ENCODE measurements around the gene COL4A2. TPM values are rescaled to one million over a fixed set of nuclear protein-coding genes. Genes with fewer than 3 reads are reported as not detected.

The COL4A2 gene
- total RNA-seq, 3 donors from 2014 or later: 0.63 to 1.2 (median 1.1) TPM

GRCh38 chr13:110431425-110432294, 124.6 kb downstream of the COL4A2 start:
- Mint-ChIP-seq H3K9me3 (no peaks in the 10 kb centered on the region), H3K27me3 (ENCODE audit: low read depth) (peaks cover 49% of the 10 kb centered on the region), H3K4me1 (ENCODE audit: low read depth) (no peaks in the 10 kb centered on the region), H3K4me3 (no peak overlapping the region), H3K36me3 (ENCODE audit: insufficient read depth) (no peaks in the 10 kb centered on the region)
- DNase-seq: no peak
- ATAC-seq: no peak

DNA sequence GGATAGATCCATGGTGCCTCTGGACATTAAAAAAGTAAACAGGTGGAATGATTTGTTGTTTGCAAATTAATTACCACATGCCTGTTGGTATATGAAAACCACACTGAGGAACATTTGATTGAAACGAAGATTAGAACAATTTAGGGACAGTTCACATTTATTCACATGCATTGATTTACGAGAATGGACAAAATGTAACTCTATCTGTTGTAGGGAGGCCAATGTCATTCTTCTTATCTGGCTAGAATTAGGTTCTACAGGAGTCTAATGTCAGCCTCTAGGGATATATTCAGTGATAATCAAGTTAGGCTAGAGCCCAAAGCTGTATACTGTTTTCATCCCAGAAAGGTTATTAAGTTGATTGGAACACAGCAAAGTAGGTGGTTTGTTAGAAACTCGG, 125.4 kb downstream of the COL4A2 start:
- no peak overlapping the region for H3K4me3 Mint-ChIP-seq
- DNase-seq (no peak), ATAC-seq (no peak)
- H3K4me1 Mint-ChIP-seq (ENCODE audit: low read depth): no peaks in the 10 kb centered on the region
- H3K27me3 Mint-ChIP-seq (ENCODE audit: low read depth): peaks cover 51% of the 10 kb centered on the region
- no peaks in the 10 kb centered on the region for H3K9me3 Mint-ChIP-seq
- H3K36me3 Mint-ChIP-seq (ENCODE audit: insufficient read depth): no peaks in the 10 kb centered on the region

- DNase-seq (no peak), ATAC-seq (no peak)
- Mint-ChIP-seq H3K4me1 (ENCODE audit: low read depth) (no peaks in the 10 kb centered on the region), H3K9me3 (no peaks in the 10 kb centered on the region), H3K4me3 (no peak overlapping the region), H3K27me3 (ENCODE audit: low read depth) (peaks cover 50% of the 10 kb centered on the region), H3K36me3 (ENCODE audit: insufficient read depth) (no peaks in the 10 kb centered on the region)
Observed at GRCh38 chr13:110433014-110433413, 125.9 kb downstream of the COL4A2 start.

DNA sequence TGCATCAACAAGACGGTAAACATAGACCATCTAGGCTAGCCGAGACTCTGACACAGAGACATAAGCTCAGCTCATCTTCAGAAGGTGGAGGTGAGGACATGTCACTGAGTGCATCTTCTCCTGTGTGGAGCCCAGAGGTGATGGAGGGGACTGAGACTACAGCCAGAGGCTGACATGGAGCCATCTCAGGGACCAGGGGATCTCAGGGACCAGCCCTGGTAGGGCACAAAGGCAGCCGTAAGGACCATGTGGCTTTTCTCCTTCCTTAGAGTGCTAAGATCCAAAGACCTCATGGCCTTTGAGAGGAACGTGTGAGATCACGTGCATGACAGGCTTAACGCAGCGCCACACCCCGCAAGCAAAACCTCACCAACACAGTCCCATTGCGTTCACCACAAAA, 127.5 kb downstream of the COL4A2 start:
- no peaks in the 10 kb centered on the region for H3K4me1 Mint-ChIP-seq (ENCODE audit: low read depth)
- ATAC-seq (no peak), DNase-seq (no peak)
- peaks cover 41% of the 10 kb centered on the region for H3K27me3 Mint-ChIP-seq (ENCODE audit: low read depth)
- no peaks in the 10 kb centered on the region for H3K36me3 Mint-ChIP-seq (ENCODE audit: insufficient read depth)
- no peaks in the 10 kb centered on the region for H3K9me3 Mint-ChIP-seq
- H3K4me3 Mint-ChIP-seq: no peak overlapping the region

- H3K4me1 Mint-ChIP-seq (ENCODE audit: low read depth): no peaks in the 10 kb centered on the region
- H3K27me3 Mint-ChIP-seq (ENCODE audit: low read depth): peaks cover 39% of the 10 kb centered on the region
- no peak for ATAC-seq
- DNase-seq: no peak
- no peaks in the 10 kb centered on the region for H3K36me3 Mint-ChIP-seq (ENCODE audit: insufficient read depth)
- no peaks in the 10 kb centered on the region for H3K9me3 Mint-ChIP-seq
- no peak overlapping the region for H3K4me3 Mint-ChIP-seq
Observed at GRCh38 chr13:110435331-110435730, 128.2 kb downstream of the COL4A2 start.

- Mint-ChIP-seq H3K4me1 (ENCODE audit: low read depth) (no peaks in the 10 kb centered on the region), H3K36me3 (ENCODE audit: insufficient read depth) (no peaks in the 10 kb centered on the region), H3K4me3 (no peak overlapping the region), H3K27me3 (ENCODE audit: low read depth) (peaks cover 41% of the 10 kb centered on the region), H3K9me3 (no peaks in the 10 kb centered on the region)
- ATAC-seq (no peak), DNase-seq (no peak)
Observed at GRCh38 chr13:110436276-110436675, 129.2 kb downstream of the COL4A2 start.

GRCh38 chr13:110436786-110437370, 129.8 kb downstream of the COL4A2 start:
- Mint-ChIP-seq H3K4me1 (ENCODE audit: low read depth) (no peaks in the 10 kb centered on the region), H3K36me3 (ENCODE audit: insufficient read depth) (no peaks in the 10 kb centered on the region), H3K27me3 (ENCODE audit: low read depth) (peaks cover 37% of the 10 kb centered on the region), H3K4me3 (no peak overlapping the region), H3K9me3 (no peaks in the 10 kb centered on the region)
- ATAC-seq: no peak
- no peak for DNase-seq

GRCh38 chr13:110438211-110438610, 131.1 kb downstream of the COL4A2 start:
- H3K27me3 Mint-ChIP-seq (ENCODE audit: low read depth): peaks cover 35% of the 10 kb centered on the region
- no peak for DNase-seq
- no peaks in the 10 kb centered on the region for H3K4me1 Mint-ChIP-seq (ENCODE audit: low read depth)
- no peaks in the 10 kb centered on the region for H3K36me3 Mint-ChIP-seq (ENCODE audit: insufficient read depth)
- no peak for ATAC-seq
- no peak overlapping the region for H3K4me3 Mint-ChIP-seq
- H3K9me3 Mint-ChIP-seq: no peaks in the 10 kb centered on the region

DNA sequence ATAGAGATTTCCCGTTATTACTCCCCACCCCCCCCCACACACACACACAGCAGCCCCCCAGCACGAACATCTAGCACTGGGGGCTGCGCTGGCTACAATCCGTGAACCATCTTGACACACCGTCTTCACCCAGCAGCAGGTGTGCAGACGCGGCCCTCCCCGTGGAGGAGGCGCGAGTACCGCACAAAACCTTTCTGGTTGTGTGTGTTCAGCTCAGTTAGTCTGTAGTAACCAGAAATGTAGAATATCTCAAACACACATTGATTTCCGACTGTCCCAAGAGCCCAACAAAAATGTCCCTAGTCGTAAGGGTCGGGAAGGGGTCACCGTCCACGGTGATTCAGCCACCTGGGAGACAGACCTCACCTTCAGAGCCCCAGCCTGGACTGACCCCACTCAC, 131.7 kb downstream of the COL4A2 start:
- Mint-ChIP-seq H3K4me1 (ENCODE audit: low read depth) (no peaks in the 10 kb centered on the region), H3K4me3 (no peak overlapping the region), H3K9me3 (no peaks in the 10 kb centered on the region), H3K36me3 (ENCODE audit: insufficient read depth) (no peaks in the 10 kb centered on the region), H3K27me3 (ENCODE audit: low read depth) (peaks cover 36% of the 10 kb centered on the region)
- no peak for DNase-seq
- no peak for ATAC-seq

DNA sequence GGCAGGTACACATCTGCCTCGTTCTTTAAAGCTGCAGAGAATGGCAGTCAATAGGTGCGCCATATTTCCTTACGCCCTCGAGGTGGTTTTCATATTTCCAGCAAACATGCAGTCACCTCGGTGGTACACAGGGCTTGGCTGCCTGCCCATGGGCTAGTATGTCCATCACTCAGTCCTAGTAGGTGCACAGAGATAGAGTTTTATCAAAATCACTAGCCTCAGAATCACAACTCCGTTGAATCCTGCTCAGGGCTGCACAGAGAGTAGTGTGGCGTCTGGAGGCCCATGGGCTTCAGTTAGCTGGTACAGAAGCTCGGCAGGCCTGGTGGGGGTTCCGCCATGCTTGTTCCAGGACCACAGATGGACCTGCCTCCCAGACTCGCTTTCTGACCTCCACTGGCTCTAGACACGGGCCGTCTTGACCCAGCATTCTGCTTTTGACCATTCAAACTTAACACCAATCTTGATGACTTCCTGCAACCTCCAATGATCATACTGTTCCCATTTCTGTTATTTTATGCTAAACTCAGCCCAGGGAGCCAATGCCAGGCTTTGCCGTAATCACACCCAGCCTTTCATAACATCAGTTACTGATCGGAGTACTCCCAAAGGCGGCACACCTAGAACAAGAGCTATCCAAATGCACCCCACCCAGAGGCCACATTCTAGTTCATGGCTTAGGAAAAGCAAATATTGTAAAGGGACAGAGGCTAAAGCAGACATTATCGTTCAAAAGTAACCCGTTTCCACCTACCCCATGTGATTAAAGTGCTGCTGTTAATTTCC, 134.1 kb downstream of the COL4A2 start:
- no peak for DNase-seq
- H3K4me1 Mint-ChIP-seq (ENCODE audit: low read depth): no peaks in the 10 kb centered on the region
- H3K9me3 Mint-ChIP-seq: no peaks in the 10 kb centered on the region
- H3K27me3 Mint-ChIP-seq (ENCODE audit: low read depth): peaks cover 45% of the 10 kb centered on the region
- no peaks in the 10 kb centered on the region for H3K36me3 Mint-ChIP-seq (ENCODE audit: insufficient read depth)
- H3K4me3 Mint-ChIP-seq: no peak overlapping the region
- ATAC-seq: no peak

DNA sequence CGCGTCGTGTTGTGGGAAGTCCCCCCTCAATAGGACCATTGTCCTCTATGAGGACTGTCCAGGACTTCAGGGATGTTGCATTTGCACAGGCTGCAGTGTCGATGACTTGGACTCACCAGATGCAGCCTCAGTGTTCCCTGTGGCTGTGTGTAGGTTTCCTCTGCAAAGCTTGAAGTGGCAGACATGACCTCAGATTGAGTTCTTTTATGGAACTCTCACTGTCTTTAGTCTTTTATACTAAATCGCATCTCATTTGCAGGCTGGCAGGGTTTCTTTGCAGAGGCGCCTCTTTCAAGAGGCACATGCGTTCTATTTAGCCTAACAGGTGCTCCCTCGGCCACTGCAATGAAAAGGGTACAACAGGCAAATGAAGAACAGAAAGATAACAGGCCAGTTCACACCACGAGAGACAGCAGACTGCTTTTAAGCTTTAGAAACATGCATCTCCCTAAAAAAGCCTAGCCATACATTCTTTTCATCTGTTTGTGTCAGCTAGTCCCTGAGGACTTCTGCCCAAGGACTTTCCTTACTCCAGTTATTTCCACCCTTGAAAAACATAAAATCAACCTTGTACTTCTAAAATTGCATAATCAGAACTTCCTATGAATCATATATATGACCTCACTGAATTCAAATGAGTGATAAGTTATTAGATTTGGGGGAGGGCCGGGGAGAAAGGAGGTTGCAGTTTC, 136.0 kb downstream of the COL4A2 start:
- peaks cover 49% of the 10 kb centered on the region for H3K27me3 Mint-ChIP-seq (ENCODE audit: low read depth)
- no peaks in the 10 kb centered on the region for H3K4me1 Mint-ChIP-seq (ENCODE audit: low read depth)
- ATAC-seq (no peak), DNase-seq (no peak)
- H3K4me3 Mint-ChIP-seq: no peak overlapping the region
- no peaks in the 10 kb centered on the region for H3K9me3 Mint-ChIP-seq
- no peaks in the 10 kb centered on the region for H3K36me3 Mint-ChIP-seq (ENCODE audit: insufficient read depth)

GRCh38 chr13:110443622-110444225, 136.6 kb downstream of the COL4A2 start:
- no peak for ATAC-seq
- no peaks in the 10 kb centered on the region for H3K9me3 Mint-ChIP-seq

GRCh38 chr13:110444226-110444653, 137.2 kb downstream of the COL4A2 start:
- Mint-ChIP-seq H3K9me3 (no peaks in the 10 kb centered on the region), H3K36me3 (ENCODE audit: insufficient read depth) (no peaks in the 10 kb centered on the region), H3K27me3 (ENCODE audit: low read depth) (peaks cover 49% of the 10 kb centered on the region), H3K4me1 (ENCODE audit: low read depth) (no peaks in the 10 kb centered on the region), H3K4me3 (no peak overlapping the region)
- DNase-seq (no peak), ATAC-seq (no peak)

More at GRCh38 chr13:110443622-110444225, 136.6 kb downstream of the COL4A2 start:
- no peak overlapping the region for H3K4me3 Mint-ChIP-seq
- H3K27me3 Mint-ChIP-seq (ENCODE audit: low read depth): peaks cover 52% of the 10 kb centered on the region
- no peaks in the 10 kb centered on the region for H3K36me3 Mint-ChIP-seq (ENCODE audit: insufficient read depth)
- no peaks in the 10 kb centered on the region for H3K4me1 Mint-ChIP-seq (ENCODE audit: low read depth)
- DNase-seq: no peak

DNA sequence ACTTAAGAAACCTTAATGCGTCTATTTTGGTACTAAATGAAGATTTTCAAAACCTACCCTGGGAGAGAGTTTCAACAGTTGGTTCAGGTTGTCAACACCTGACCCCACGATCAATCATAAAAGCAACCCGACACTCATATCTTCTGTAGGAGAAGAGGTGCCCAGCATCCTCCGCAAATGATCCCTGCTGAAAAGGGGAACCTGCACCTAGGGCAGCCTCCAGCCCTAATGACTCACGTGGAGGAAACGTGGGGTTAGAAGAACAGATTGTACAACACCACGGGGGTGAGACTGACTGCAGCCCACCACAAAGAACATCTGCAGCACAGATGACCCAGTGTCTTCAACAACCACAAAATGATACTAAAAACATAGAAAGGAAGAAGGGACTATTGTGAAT, 138.1 kb downstream of the COL4A2 start:
- no peak for DNase-seq
- Mint-ChIP-seq H3K4me3 (no peak overlapping the region), H3K4me1 (ENCODE audit: low read depth) (no peaks in the 10 kb centered on the region), H3K36me3 (ENCODE audit: insufficient read depth) (no peaks in the 10 kb centered on the region), H3K27me3 (ENCODE audit: low read depth) (peaks cover 52% of the 10 kb centered on the region), H3K9me3 (no peaks in the 10 kb centered on the region)
- no peak for ATAC-seq

Data from activated T-cell treated with anti-CD3 and anti-CD28 coated beads, Interleukin-2, amount 50 U/mL, for 4 hours (primary cell).